ENCODE measurements around the gene PLXDC1.

DNA sequence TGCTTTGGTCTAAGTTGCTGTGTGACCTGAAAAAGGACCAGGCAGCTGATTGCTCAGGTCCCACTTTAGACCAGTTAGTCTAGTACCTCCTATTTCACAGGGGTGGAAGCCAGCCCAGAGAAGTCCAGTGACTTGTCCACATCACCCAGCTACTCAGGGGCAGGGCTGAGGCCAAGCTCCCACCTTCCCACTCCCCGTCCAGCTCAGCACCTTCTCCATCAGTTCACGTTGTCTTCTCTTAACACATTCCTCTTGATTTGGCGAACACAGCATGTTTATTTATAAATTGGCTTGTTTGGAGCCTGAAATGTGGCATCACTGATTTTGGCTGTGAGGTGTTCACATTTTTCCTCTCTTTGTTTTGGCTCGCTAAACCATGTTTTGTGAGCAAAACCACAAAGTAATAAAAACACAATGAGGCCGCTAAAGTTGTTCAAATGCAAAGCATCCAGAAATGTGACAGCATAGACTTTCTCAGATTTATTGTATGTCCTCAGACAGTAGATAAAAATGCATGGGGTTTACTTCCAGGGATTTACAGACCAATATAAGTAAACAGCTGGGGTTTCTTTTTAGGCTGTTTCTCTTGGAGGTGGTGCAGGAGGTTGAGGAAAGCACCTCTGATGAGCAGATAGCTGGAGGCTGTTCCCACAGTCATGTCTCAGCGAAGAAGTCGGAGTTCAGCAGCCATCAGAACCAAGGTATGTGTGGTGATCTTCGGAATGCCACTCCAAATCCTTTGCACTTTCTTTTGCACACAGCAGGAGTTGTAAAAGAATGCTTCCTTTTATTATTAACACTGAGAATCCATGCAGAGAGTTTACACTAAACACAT, 88.4 kb downstream of the PLXDC1 start:
- TF ChIP-seq, protein P1, sequence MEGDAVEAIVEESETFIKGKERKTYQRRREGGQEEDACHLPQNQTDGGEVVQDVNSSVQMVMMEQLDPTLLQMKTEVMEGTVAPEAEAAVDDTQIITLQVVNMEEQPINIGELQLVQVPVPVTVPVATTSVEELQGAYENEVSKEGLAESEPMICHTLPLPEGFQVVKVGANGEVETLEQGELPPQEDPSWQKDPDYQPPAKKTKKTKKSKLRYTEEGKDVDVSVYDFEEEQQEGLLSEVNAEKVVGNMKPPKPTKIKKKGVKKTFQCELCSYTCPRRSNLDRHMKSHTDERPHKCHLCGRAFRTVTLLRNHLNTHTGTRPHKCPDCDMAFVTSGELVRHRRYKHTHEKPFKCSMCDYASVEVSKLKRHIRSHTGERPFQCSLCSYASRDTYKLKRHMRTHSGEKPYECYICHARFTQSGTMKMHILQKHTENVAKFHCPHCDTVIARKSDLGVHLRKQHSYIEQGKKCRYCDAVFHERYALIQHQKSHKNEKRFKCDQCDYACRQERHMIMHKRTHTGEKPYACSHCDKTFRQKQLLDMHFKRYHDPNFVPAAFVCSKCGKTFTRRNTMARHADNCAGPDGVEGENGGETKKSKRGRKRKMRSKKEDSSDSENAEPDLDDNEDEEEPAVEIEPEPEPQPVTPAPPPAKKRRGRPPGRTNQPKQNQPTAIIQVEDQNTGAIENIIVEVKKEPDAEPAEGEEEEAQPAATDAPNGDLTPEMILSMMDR (IDR thresholded peaks at IDR 0.05; ENCODE audit: low read length) = no peak
- no peak for TF ChIP-seq EZH2phosphoT487 (IDR thresholded peaks at IDR 0.05; ENCODE audit: low read length)
